Rectal smooth muscle tissue (tissue), 1 donor: ENCODE results near the gene CELA2B.
"Not testable (repeated sequence)": the region's sequence is repeated elsewhere in the genome, so short reads cannot be mapped to it uniquely, and the experiment has no call there.

Experiments
- H3K27ac ChIP-seq: one replicate; pipeline ENCODE4 v1.7.0; 2013; ENCODE audit warnings: low read depth, low read length, inconsistent platforms
- H3K27me3 ChIP-seq: one replicate; pipeline ENCODE4 v1.7.0; 2013; ENCODE audit warnings: low read length; ENCODE audit not compliant: control insufficient read depth, insufficient read depth
- H3K36me3 ChIP-seq: one replicate; pipeline ENCODE4 v1.7.0; 2013; ENCODE audit warnings: low read length; ENCODE audit not compliant: control insufficient read depth, insufficient read depth
- H3K4me1 ChIP-seq: one replicate; pipeline ENCODE4 v1.7.0; 2013; ENCODE audit warnings: low read length; ENCODE audit not compliant: control insufficient read depth, insufficient read depth
- H3K4me3 ChIP-seq: one replicate; pipeline ENCODE4 v1.7.0; 2013; ENCODE audit warnings: low read length
- H3K9ac ChIP-seq: one replicate; pipeline ENCODE4 v1.7.0; 2013; ENCODE audit warnings: low read length

CELA2B gene

DNA sequence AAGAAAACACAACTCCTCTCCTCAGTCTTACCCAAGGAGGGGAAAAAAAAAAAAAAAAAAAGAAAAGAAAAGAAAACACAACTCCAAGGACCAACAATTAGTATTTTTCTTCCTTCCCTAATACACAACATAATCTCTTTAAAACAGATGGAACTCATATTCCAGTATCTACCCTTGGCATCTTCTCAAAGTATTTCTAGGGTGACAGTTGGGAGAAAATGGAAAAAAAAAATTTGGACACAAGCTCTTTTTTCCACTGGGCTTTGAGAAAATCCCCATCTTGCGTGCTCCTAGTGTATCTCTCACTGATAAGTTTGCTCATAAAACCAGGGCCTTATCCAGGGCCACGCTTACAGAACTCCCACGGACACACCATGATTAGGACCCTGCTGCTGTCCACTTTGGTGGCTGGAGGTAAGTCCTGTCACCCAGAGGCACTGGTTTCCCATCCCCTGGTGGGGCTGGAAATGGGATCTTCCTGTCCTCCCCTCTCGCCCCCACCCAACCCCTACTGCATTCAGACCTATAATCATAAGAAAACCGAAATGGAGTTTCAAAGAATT lies at the start of gene CELA2B:
Gene CELA2B (plus strand): TSS at position 353 of the 563 bp plus-strand sequence. CDS start 22 bp downstream, at position 375.
- no peaks in the 10 kb centered on the region for H3K36me3 ChIP-seq
- H3K27ac ChIP-seq: no peak within 1 kb of the TSS
- no peak within 1 kb of the TSS for H3K9ac ChIP-seq
- no peak within 1 kb of the TSS for H3K4me3 ChIP-seq
- no peaks in the 10 kb centered on the region for H3K4me1 ChIP-seq
- no peaks in the 10 kb centered on the region for H3K27me3 ChIP-seq

DNA sequence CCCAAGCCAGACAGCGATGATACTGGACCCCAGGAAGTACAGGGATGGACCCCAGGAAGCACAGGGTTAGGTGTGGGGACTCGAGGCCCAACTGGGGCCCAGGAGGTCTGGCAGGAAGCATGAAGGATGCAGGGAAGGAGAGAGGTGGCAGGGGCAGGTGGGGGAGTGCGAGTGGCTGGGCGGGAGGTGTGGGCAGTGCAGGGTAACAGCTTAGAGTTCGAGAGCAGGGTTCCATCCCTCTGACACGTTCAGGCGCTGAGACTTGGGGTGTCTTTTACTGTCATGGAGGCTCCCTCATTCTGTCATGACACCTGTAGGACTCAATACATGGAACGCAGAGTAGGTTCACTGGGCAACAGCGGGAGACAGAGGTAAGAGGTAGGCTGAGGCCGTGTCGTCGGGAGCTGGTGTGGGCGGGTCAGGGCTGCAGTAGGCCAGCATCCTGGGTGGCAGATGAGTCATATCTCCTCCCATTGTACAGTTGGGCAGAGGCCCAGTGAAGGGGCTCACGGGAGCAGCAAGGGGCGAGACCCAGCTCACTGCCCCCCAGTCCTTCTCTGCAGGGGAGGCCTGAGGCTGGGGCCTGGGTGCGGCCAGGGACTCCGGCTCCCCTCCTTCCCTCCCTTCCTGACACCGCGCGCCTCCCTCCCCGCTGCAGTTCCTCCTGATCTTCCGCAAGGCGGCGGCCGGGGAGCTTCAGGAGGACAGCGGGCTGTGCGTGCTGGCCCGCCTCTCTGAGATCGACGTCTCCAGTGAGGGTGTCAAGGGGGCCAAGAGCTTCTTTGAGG lies 49.2 kb upstream of the CELA2B start:
- Histone ChIP-seq H3K36me3 (peaks cover 7% of the 10 kb centered on the region), H3K27me3 (no peaks in the 10 kb centered on the region), H3K9ac (peak overlapping the region; percentile 27), H3K27ac (peak overlapping the region; percentile 86), H3K4me3 (no peak overlapping the region), H3K4me1 (peaks cover 16% of the 10 kb centered on the region)

DNA sequence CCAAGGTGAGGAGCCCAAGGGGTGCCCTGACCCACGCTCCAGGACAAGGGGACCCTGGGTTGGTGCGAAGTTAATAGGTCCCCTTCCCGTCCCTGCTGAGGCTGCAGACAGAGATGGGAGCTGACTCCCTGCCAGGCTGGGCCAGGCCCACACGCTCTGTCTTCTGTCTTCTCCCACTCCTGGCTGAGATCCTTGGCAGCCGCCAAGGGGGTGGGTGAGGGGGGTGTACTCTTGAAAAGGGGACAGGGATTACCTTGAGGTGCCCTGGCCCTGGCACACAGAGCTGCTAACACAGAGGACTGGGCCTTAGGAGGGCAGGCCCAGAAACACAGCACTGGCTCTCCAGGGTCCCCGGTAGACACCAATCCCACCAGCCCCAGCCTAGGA lies 48.6 kb upstream of the CELA2B start:
- H3K4me3 ChIP-seq: no peak overlapping the region
- H3K36me3 ChIP-seq: peaks cover 7% of the 10 kb centered on the region
- peak overlapping the region; percentile 86 for H3K27ac ChIP-seq
- peak overlapping the region; percentile 27 for H3K9ac ChIP-seq
- H3K27me3 ChIP-seq: no peaks in the 10 kb centered on the region
- peaks cover 16% of the 10 kb centered on the region for H3K4me1 ChIP-seq

DNA sequence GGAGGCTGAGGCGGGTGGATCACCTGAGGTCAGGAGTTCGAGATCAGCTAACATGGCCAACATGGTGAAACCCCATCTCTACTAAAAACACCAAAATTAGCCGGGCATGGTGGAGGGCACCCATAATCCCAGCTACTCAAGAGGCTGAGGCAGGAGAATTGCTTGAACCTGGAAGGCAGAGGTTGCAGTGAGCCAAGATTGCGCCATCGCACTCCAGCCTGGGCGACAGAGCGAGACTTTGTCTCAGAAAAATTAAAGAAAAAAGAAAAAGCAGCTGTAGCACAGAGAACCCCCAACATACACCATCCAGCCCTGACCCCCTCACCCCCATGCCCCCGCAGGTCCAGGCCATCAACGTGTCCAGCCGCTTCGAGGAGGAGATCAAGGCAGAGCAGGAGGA lies 47.7 kb upstream of the CELA2B start:
- H3K27me3 ChIP-seq, H3K9ac ChIP-seq, H3K4me3 ChIP-seq, H3K36me3 ChIP-seq, H3K27ac ChIP-seq: not testable (repeated sequence)
- H3K4me1 ChIP-seq: peaks cover 16% of the 10 kb centered on the region

DNA sequence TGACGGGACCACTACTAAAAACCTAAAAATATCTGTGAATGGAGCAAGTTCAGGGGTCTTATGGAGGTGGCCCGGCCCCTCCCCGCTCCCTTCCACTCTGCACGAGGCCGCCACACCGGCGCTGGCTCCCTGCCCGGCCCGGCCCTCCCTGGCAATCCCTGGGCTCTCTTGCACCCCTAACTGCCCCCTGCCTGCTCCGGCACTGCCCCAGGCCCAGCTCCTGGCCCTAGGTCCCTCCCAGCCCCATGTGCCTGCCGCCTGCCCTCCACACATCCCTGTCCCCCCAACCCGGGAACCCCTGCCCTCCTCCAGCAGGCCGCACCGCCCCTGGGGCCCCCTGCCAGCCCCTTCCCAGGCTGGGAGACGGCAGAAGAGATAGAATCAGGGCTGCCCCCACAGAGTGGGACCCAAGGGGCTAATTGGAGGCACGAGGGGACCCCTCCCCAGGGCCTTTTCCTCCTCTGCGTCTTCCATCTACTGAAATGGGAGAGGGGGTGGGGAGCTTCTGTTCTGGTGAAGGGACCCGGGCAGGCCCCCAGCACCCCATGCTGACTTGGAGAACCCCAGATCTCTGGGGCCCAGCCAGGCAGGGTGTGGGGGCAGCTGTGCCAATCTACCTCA lies 47.0 kb upstream of the CELA2B start:
- peaks cover 16% of the 10 kb centered on the region for H3K4me1 ChIP-seq
- no peak overlapping the region for H3K9ac ChIP-seq
- no peak overlapping the region for H3K27ac ChIP-seq
- H3K4me3 ChIP-seq: no peak overlapping the region
- peaks cover 7% of the 10 kb centered on the region for H3K36me3 ChIP-seq
- H3K27me3 ChIP-seq: no peaks in the 10 kb centered on the region

DNA sequence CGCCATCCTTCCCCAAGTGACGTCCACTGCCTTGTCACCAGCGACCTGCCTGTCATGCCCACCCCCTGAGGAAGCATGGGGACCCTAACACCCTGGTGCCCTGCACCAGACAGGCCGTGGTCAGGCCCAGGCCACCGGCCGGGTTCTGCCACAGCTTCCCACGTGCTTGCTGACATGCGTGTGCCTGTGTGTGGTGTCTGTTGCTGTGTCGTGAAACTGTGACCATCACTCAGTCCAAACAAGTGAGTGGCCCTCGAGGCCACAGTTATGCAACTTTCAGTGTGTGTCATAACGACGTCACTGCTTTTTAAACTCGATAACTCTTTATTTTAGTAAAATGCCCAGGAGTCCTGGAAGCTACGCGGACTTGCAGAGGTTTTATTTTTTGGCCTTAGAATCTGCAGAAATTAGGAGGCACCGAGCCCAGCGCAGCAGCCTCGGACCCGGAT lies 46.2 kb upstream of the CELA2B start:
- no peaks in the 10 kb centered on the region for H3K27me3 ChIP-seq
- H3K27ac ChIP-seq: no peak overlapping the region
- peaks cover 7% of the 10 kb centered on the region for H3K36me3 ChIP-seq
- no peak overlapping the region for H3K9ac ChIP-seq
- H3K4me3 ChIP-seq: no peak overlapping the region
- H3K4me1 ChIP-seq: peaks cover 16% of the 10 kb centered on the region

DNA sequence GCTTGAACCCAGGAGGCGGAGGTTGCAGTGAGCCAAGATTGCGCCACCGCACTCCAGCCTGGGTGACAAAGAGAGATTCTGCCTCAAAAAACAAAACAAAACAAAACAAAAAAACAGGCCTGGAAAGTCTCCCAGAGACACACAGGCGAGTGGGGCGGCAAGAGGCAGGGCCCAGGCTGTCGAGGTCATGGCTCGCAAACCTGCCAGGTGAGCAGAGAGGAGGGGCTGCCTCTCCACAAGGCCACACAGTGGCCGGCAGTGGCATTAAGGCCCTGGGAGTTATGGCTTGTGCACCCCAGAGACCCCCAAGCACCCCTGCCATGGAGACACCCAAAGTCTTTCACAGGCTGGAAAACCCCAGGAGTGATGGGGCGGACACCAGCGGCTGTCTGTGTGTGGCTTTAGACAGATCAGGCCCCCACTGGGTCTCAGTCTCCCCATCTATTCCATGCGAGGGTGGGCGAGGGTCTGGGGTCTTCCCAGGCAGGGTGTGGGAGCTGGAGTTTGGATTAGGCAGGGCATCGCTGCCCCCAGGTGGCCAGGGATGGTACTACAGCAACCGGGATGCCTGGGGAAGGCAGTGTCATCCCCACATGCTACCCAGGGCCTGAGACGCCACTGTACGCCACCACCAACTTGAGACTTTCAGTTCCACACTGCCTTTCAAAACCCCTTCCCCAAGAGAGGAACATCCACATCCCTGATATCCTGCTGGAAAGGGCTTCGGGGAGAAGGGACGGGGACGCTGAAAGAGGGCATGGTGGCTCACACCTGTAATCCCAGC lies 44.9 kb upstream of the CELA2B start:
- peaks cover 7% of the 10 kb centered on the region for H3K36me3 ChIP-seq
- no peaks in the 10 kb centered on the region for H3K27me3 ChIP-seq
- no peak overlapping the region for H3K4me3 ChIP-seq
- no peak overlapping the region for H3K9ac ChIP-seq
- no peak overlapping the region for H3K27ac ChIP-seq
- H3K4me1 ChIP-seq: peaks cover 16% of the 10 kb centered on the region

DNA sequence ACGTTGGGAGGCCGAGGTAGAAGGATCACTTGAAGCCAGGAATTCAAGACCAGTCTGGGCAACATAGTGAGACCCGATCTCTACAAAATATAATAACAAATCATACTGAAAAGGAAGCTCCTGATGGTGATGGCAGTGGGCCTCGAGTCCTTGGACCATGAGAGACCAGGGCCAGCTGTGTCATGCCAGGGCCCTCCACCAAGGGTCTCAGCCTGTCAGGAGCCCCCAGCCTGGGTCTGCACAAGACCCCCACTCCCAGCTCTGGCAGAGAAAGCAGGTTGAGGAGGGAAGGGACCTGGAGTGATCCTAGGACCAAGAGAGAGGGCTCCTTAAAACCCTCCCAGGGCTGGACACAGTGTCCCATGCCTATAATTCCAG lies 44.3 kb upstream of the CELA2B start:
- H3K27me3 ChIP-seq: no peaks in the 10 kb centered on the region
- H3K36me3 ChIP-seq: peaks cover 7% of the 10 kb centered on the region
- H3K9ac ChIP-seq: no peak overlapping the region
- H3K27ac ChIP-seq: no peak overlapping the region
- H3K4me1 ChIP-seq: peaks cover 12% of the 10 kb centered on the region
- no peak overlapping the region for H3K4me3 ChIP-seq

DNA sequence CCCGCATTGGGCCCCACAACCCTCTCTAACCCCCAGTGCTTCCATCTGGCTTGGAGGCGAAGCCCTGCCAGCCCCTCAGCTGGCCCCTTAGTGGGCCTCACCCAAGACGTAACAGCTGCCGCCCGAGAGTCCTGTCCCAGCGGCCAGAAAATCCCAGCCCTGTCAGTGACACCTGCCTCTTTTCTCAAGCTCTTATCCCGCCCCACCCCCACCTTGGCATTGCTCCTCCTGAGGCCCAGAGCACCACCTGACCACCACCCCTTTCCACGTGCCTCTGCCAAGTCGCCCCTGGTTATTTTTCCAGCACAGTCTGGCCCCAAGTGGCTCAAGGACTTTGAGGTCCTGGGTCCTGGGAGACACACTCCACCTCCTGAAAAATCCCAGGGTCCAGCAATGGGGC lies 43.6 kb upstream of the CELA2B start:
- Histone ChIP-seq H3K9ac (no peak overlapping the region), H3K27me3 (no peaks in the 10 kb centered on the region), H3K27ac (no peak overlapping the region), H3K4me3 (no peak overlapping the region), H3K36me3 (peaks cover 7% of the 10 kb centered on the region), H3K4me1 (peaks cover 6% of the 10 kb centered on the region)

DNA sequence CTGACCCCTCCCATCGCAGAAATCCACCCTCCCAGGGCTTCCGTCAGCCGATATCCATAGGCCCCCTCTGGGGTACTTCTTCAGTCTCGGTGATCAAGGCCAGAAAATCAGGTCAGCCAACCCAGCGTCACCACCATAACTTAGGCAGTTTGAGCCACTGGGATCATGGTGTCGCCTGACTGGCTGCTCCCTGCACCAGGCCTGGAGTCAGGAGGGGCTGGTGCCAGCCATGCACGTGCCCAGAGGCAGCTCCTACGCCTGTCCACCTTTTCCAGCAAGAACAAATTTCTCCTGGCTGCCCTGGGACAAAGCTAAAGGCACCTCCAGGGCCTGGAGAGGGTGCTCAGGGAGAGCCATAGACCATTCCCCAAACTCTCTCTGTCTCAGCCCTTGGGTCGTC lies 42.4 kb upstream of the CELA2B start:
- Histone ChIP-seq H3K4me3 (no peak overlapping the region), H3K9ac (no peak overlapping the region), H3K27me3 (no peaks in the 10 kb centered on the region), H3K4me1 (no peaks in the 10 kb centered on the region), H3K27ac (no peak overlapping the region), H3K36me3 (peaks cover 7% of the 10 kb centered on the region)

DNA sequence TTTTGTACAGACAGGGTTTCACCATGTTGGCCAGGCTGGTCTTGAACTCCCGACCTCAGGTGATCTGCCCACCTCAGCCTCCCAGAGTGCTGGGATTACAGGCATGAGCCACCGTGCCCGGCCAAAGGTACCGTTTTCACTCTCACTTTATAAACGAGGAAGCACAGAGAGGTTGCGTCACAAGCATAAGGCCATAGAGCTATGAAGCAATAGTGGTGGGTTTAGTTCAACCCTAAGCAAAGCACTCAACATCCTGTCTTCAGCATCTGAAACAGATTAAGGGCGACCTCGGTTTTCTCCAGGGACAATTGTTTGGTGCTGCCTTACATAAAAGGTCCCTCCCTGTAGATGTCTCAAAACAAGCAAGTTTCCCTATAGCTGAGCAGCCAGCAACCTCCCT lies 41.2 kb upstream of the CELA2B start:
- H3K4me3 ChIP-seq, H3K27me3 ChIP-seq, H3K36me3 ChIP-seq, H3K4me1 ChIP-seq, H3K9ac ChIP-seq, H3K27ac ChIP-seq: not testable (repeated sequence)
